Measurements from ENCODE around the gene ITSN2.
"Not testable (repeated sequence)": the region's sequence is repeated elsewhere in the genome, so short reads cannot be mapped to it uniquely, and the experiment has no call there.

Gene ITSN2
- total RNA-seq, result 256 reads per million, percentile 94 among the genes with 10 or more reads in this experiment

DNA sequence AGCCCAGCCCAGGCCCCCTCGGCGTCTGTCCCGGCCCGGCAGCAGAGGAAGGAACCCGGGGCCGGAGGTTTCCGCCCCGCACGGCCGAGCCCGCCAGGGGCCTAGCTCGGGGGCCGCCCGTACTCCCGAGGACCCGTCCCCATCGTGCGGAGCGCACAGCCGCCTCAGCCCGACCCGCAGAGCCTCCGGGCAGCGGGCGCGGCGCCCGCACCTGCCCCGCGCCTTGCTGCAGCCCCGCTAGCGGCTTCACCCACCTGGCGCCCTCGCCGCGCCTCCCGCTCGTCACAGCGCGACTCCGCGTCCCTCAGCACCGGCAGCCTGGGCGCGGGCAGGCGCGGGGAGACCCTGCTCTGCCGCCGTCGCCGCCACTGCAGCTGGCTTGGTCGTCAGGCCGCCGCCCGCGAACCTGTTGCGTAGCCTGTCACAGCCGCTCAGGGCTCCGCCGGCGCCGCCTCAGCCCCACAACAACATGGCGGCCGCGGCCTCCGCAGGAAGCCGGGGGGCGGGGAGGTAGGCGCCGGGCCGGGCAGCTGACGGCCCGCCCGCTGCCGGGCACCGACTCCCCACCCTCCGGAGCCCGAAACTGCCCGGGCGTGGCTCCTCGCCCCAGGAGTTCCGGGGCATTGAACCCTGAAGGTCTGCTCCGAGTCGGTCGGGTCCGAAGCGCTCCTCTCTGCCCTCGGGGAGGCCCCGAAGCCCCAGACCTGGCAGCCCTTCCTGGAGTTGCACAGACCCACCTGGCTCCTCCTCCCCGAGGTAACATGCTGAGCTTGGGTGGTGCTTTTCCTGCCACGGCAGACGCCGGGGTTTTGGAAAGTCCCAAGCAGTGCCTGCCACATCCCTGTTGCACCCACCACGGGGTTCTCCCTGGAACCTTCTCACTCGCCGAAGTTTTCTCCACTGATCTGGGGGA is at the start of gene ITSN2:
Gene ITSN2 (minus strand): TSS at position 487 of the 913 bp plus-strand sequence. CDS start 32,454 bp downstream, outside the sequence.
- peak; percentile 68 for DNase-seq

DNA sequence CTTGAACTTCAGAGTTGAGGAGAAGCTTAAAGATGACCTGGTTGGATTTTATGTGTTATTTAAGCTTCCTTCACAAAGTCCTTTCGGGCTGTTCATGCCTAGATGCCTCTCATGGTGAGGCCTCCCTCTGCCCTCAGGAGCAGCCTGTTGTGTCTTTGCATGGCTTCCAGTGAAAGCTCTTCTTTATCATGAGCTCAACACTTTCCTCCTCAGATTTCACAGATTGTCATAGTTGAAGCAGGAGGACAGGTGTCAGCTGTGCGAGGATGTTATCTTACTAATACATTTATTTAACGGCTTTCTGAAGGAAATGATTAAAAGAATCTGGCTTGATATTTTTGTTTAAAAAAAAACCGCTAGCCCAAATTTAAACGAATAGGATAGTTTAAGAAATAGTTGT is 48.8 kb upstream of the ITSN2 start:
- DNase-seq, result no peak

DNA sequence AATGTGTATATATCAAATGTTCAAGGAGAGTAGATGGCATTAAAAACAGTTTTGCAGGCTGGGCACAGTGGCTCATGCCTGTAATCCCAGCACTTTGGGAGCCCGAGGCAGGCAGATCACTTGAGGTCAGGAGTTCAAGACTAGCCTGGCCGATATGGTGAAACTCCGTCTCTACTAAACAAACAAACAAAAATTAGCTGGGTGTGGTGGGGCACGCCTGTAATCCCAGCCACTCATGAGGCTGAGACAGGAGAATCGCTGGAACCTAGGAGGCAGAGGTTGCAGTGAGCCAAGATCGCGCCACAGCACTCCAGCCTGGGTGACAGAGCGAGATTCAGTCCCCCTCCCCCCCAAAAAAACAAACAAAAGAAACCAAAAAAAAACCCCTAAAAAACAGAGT is 48.4 kb upstream of the ITSN2 start:
- DNase-seq, result not testable (repeated sequence)

DNA sequence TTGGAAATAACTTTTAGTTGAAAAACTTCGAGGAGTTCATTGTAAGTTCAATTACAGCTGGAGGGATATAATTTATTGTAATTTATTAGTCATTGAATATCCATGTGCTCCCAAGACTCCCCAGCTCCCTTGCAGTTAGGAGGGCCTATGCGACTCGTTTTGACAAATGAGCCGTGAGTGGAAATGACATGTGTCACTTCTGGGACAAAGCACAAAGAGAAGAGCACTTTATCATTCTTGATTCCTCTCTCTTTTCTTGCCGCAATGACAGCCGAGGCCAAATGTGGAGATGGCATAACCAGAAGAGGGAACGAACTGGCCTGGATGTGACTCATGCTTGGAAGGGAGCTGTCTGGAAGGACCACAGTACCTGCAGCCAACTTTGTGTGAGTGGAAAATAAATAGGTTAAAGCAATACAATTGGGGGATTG is 44.2 kb upstream of the ITSN2 start:
- no peak for DNase-seq

DNA sequence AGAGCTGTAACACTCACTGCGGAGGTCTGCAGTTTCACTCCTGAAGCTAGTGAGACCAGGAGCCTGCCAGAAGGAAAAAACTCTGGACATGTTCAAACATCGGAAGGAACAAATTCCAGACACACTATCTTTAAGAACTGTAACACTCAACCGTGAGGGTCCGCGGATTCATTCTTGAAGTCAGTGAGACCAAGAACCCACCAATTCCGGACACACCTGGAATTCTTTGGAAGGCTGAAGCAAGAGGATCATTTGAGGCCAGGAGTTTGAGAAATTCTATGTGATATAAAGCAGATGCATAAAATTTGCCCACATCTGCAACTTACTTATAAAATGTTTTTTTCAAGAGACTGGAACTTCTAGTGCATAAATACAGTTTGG is 43.5 kb upstream of the ITSN2 start:
- DNase-seq, result no peak

DNA sequence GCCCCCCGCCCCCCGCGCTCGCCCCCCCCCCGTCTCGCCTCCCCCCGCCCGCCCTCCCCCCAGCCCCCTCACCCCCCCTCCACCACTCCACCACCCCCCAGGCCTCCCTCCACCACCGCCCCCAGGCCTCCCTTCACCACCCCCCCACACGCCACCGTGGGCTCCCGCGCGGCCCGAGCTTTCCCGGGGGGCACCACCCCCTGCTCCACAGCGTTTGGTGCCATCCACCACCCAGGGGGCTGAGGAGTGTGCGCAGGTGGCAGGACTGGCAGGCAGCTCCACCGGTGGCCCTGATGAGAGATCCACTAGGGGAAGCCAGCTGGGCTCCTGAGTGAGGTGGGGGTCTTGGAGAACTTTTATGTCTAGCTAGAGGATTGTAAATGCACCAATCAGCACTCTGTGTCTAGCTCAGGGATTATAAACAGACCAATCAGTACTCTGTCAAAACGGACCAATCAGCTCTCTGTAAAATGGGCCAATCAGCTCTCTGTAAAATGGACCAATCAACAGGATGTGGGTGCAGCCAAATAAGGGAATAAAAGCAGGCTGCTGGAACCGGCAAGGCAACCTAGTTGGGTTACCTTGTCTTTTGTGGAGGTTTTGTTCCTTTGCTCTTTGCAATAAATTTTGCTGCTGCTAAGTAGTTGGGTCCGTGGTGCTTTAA is 43.0 kb upstream of the ITSN2 start:
- no peak for DNase-seq

DNA sequence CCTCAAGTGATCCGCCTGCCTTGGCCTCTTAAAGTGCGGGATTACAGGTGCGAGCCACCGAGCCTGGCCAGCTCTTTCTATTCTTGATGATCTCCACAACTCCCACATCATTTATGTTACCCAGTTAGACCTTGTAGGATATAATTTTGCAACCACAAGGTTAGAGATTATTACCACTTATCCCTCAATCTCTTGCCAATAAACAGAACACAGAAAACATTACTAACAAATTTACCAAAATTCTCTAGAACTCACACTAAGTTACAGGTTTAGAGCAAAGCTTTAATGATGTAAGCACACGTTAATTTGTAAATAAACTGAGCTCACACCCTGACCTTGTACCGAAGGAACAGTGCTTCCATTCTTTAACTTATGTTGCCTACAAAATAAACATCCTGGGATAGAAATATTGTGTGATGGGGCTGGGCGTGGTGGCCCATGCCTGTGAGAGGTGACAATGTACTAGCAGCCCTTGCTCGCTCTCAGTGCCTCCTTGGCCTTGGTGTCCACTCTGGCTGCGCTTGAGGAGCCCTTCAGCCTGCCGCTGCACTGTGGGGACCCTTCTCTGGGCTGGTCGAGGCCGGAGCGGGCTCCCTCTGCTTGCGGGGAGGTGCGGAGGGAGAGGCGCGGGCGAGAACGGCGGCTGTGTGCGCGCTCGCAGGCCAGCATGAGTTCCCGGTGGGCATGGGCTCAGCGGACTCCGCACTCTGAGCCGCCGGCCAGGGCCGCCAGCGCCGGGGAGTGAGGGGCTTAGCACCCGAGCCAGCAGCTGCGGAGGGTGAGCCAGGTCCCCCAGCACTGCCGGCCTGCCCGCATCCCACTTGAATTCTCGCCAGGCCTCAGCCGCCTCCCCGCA is 42.1 kb upstream of the ITSN2 start:
- no peak for DNase-seq

DNA sequence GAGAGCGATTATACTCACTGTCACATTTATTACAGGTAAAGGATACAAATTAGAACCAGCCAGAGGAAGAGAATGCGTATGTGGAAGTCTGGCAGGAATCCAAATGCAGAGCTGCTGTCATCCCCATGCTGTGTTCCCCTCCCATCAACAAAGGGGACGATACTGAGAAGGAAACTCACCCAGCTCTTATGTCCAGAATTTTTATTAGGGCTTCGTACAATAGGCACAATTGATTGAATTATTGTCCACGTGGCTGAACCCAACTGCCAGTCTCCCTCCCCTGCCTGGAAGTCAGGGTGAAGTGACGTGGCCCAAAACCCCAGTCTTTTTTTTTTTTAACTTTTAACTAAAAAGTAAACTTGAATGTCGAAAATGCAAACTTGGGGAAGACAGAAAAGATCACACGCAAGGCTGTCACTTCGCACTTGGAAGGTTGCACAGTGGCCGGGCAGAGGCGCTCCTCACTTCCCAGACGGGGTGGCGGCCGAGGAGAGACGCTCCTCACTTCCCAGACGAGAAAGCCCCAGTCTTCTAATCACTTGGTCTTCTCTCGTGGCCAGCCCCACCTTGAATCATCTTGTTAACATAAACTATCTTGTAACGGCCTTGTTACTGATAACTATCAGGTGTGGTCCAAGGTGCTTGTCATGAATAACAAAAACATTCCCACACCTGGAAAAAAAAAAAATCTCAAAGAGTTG is 40.0 kb upstream of the ITSN2 start:
- no peak for DNase-seq

DNA sequence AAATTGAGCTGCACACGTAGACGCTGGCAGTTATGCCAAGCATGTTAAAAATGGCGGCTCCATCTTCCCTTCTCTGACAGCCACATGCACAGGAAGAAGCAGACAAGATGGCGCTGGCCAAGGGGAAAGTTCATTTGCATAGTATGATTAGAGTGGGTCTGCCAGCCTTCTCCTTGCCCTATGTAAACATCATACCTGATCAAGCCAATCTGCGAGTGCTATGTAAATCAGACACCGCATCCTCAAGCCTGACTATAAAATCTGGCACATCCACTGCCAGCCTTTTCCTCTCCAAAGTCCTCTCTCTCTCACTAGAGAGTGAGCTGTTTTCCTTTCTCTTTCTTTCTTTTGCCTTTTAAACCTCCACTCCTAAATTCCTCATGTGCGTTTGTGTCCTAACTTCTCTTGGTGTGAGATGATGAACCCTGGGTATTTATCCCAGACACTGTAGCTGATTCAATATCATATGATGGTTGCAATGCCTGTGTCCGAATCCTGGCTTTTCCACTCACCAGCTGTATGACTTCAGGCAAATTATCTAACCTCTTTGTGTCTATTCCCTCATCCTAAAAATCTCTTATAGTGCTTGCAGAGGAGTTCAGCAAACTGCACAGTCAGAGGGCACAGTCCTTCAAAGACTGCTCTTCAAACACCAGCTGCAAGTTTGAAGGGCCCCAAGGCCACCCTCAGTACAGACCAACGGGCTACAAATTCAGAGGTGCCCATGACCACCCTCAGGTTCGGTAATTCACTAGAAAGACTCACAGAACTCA is 39.3 kb upstream of the ITSN2 start:
- no peak for DNase-seq

DNA sequence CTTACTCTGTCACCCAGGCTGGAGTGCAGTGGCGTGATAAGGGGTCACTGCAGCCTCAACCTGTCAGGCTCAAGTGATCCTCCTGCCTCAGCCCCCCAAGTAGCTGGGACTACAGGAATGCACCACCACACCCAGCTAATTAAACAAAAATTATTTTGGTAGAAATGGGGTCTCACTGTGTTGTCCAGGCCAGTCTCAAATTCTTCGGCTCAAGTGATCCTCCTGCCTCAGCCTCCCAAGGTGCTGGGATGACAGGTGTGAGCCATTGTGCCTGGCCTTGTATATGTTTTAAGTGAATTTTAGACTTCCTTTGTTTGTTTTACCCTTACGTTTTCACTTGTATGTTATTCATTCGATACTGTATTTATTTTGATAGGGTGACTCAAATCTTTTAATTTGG is 34.7 kb upstream of the ITSN2 start:
- no peak for DNase-seq

DNA sequence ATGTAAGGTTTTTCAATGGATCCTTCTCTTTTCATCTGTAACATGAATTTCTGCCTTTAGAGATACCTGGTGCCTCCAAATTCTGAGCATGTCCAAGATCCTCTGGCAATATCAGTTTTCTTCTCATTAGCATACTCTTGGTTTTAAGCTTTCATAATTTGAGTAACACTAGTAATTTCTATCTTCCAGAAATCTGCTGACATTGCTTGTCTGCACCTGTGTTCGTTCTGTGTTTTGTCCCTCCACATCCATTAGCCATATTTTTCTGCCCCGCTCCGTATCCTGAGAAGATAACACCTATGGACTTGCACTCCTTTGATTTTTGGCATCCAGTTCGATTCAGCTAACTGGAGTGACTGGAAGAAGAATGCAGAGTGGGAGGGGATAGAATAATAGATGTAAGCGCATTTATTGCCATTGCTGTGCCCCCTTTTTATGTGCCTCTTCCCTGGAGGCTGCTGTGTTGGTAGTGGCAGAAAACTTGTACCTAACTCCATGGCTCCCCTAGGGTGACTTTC is 32.3 kb upstream of the ITSN2 start:
- no peak for DNase-seq

DNA sequence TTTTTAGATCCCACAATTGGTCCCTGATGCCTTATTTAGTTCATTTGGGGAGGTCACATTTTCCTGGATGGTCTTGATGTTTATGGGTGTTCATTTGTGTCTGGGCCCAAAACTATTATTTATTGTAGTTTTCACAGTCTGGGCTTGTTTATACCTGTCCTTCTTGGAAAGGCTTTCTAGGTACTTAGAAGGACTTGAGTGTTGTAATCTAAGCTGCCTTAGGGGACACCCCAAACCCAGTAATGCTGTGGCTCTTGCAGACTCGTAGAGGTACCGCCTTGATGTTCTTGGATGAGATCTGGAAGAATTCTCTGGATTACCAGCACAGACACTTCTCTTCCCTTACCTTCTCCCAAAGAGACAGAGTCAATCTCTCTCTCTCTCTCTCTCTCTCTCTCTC is 25.0 kb upstream of the ITSN2 start:
- DNase-seq, result no peak

DNA sequence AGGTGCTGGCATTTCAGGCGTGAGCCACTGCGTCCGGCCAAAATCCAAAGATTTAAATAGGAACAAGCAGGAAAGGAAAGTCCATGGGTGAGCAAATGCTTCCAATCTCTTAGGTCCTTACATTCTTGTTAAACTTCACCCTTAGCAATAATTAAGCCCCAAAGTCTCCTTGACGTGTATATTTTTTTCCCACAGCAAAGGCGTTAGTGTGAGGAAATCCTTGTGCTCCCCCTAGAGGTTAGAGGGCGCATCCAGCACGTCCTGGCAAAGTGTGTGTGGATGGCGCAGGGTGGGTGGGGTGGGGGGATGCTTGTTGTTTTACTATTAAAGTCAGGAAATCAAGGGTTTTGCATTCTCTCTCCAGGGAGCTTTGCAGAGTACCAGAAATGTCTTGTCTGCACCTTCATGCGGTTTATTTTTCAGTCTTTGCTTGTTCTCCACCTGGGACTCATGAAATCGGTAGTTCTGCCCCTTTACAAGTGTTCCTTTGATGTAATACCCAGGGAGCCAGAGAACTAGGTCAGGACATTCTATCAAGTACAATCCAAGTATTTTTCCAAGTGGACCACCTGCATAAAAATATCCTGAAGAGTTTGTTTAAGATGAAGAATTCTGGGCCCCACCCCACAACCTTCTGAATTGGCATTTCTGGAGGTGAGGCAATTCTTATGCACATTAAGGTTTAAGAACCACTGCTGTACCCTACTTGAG is 22.2 kb upstream of the ITSN2 start:
- peak; percentile 49 for DNase-seq

DNA sequence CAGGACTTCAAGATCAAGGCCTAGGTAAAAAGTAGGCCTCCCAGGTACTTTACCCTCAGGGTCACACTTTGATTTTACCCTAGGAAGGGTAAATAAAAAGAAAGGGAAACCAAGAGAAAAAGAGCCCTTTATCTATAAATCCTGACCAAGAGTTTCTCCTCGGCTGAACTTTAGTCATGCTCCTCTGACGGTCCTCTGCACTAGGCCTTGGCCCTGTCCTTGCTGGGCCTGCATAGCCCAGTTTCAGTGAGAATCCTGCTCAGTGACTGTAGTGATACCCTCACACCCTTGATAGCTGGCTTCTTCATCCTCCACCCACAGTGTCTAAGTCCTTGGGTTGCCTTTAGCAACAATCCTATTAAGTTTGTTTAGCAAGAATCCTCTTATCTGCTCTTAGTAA is 20.5 kb upstream of the ITSN2 start:
- DNase-seq, result no peak

DNA sequence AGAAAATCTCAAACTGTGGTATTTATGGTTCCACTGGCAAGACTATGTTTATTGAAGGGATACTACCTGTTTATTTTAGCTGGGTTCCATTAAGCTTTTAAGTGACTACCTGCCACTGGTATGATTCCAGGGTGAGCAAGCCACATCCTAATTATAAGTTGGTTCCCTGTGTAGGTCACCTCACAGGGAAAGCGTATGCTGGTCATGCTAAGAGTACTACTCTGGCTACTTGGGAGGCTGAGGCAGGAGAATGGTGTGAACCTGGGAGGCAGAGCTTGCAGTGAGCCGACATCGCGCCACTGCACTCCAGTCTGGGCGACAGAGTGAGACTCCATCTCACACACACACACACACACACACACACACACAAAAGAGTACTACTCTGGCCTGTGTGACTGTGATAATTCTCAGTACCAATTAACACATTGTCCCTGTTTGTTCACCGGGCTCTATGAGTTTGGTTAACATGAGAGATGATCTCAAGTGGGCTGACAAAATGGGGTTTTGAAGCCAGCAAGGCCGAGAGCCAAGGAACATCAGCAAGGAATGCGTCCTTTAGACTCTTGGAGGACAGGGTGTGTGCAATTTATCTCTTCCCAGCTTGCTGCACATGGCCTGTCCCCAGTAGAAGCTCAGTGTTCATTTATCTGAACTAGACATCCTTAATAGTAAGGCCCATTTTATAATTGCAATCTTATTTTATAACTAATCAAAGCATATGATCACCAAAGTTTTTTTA is 15.2 kb upstream of the ITSN2 start:
- DNase-seq, result no peak

DNA sequence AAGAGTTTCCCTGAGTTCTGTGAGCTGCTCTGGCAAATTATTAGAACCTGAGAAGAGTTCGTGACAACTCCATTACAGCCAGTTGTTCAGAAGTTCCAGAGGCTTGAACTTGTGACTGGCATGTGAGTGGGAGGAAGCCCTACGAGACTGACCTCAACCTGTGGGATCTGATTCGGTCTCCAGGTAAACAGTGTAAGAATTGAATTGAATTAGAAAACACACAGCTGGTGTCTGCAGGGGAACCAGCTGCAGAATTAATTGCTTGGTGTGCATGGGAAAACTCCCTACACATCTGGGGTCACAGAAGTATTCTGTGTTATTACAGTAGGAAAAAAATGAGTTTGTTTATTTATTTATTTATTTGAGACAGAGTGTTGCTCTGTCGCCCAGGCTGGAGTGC is 14.0 kb upstream of the ITSN2 start:
- DNase-seq, result no peak

DNA sequence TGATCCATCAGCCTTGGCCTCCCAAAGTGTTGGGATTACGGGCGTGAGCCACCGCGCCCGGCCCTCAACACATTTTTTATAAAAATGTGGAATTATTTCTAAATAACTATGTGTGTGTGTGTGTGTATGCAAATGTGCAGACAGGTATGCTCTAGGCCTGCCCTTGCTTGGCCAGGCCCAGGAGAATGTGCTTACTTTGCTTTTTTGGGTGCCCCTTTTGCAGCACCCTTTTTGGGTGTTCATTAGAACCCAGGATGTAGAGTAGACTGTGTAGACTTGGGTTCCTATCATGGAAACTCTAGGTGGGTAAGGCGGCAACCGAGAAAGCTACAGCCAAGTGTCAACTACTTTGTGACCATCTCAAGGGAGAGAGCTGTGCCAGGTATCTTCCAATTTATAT is 11.7 kb upstream of the ITSN2 start:
- DNase-seq, result no peak

DNA sequence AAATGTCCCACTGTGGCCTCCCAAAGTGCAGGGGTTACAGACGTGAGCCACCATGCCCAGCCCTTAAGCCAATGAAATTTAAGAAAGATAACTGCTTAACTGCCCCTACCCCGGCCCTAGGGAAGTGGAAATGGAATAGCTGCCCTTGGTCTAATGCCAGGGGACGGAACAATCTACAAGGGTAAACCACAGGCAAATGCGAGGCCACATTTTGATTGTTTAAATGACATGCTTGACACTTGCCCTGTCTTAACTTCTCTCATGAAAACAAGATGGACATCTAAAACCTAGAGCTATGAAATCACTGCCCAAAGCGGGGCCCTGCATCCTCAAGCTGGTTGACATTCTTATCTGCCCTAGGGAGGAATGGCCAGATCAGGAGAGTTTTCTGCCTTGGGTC is 5.5 kb upstream of the ITSN2 start:
- DNase-seq, result no peak

DNA sequence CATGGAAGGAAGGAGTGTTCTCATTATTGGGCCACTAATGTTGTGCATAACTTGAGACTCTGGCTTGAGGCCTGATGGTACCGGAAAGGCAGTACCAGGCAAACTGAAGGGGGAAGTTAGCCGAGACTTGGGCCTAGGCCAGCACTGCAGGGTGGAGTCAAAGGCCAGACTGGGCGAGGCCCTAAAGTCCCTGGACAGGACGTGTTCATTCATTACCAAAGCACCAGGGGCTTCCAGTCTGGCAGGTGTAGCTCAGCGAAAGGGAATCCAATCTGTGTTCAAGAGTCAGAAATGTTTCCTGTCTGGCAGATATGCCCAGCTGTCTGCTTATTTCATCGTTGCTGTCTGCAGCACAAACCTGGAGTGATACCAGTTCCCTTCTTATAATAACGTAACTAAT is 4.7 kb upstream of the ITSN2 start:
- DNase-seq, result no peak

DNA sequence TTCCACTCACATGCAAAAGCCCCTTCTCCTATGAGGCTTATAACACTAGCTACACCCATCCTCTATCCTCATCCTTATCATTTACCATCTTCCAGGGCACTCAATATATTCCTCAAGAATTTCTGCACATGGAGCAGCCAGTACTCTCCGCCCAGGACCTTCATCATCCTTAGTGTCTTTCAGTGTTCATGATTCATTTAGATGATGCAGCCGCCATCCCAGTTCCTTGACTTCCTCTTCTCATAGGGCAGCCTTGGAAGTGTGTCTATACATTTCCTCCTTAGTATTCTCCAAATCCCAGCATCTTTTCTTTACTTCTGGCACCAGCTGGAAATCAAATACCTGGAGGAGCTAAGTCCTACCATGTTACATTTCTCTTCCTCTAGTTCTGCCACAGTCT is 3.0 kb upstream of the ITSN2 start:
- DNase-seq, result no peak

All from effector CD4-positive, alpha-beta T cell (primary cell).